ENCODE measurements around the gene CDK4. TPM values are rescaled to one million over a fixed set of nuclear protein-coding genes. Genes with fewer than 3 reads are reported as not detected.
"Not testable (repeated sequence)": the region's sequence is repeated elsewhere in the genome, so short reads cannot be mapped to it uniquely, and the experiment has no call there.

CDK4 gene
- total and polyA plus RNA-seq, 4 donors = 62.9 to 142 (median 127) TPM

GRCh38 chr12:57721846-57722608 is 30.1 kb downstream of the CDK4 start:
- WGBS (ENCODE audit: insufficient coverage) = 100% methylated on average over 8 of the region's 16 CpGs
- not testable (repeated sequence) for H3K27ac ChIP-seq (ENCODE audit: low read depth, low read length); H3K4me3 ChIP-seq (ENCODE audit: low read depth, low read length); DNase-seq (ENCODE audit: low read depth in 4 of 6, low spot score in 6 of 6); H3K9me3 ChIP-seq (ENCODE audit: control insufficient read depth, insufficient read depth, low read length)
- peaks cover 17% of the 10 kb centered on the region for H3K4me1 ChIP-seq (ENCODE audit: control insufficient read depth, insufficient read depth, low read length)
- H3K36me3 ChIP-seq (ENCODE audit: control insufficient read depth, insufficient read depth, low read length) = peaks cover 60% of the 10 kb centered on the region
- peaks cover 16% of the 10 kb centered on the region for H3K27me3 ChIP-seq (ENCODE audit: control insufficient read depth, insufficient read depth, low read length)

- no peak for DNase-seq (ENCODE audit: low read depth in 4 of 6, low spot score in 6 of 6)
- Histone ChIP-seq H3K36me3 (ENCODE audit: control insufficient read depth, insufficient read depth, low read length) (peaks cover 63% of the 10 kb centered on the region), H3K9me3 (ENCODE audit: control insufficient read depth, insufficient read depth, low read length) (no peaks in the 10 kb centered on the region), H3K27ac (ENCODE audit: low read depth, low read length) (no peak overlapping the region), H3K27me3 (ENCODE audit: control insufficient read depth, insufficient read depth, low read length) (peaks cover 8% of the 10 kb centered on the region), H3K4me3 (ENCODE audit: low read depth, low read length) (no peak overlapping the region), H3K4me1 (ENCODE audit: control insufficient read depth, insufficient read depth, low read length) (peaks cover 7% of the 10 kb centered on the region)
- 85% methylated on average over 4 of the region's 11 CpGs for WGBS (ENCODE audit: insufficient coverage)
These were observed 31.2 kb downstream of the CDK4 start for GRCh38 chr12:57720606-57721595.

GRCh38 chr12:57719777-57720605 is 32.1 kb downstream of the CDK4 start:
- Histone ChIP-seq H3K27ac (ENCODE audit: low read depth, low read length) (no peak overlapping the region), H3K9me3 (ENCODE audit: control insufficient read depth, insufficient read depth, low read length) (no peaks in the 10 kb centered on the region), H3K4me3 (ENCODE audit: low read depth, low read length) (no peak overlapping the region), H3K27me3 (ENCODE audit: control insufficient read depth, insufficient read depth, low read length) (peaks cover 5% of the 10 kb centered on the region), H3K36me3 (ENCODE audit: control insufficient read depth, insufficient read depth, low read length) (peaks cover 63% of the 10 kb centered on the region), H3K4me1 (ENCODE audit: control insufficient read depth, insufficient read depth, low read length) (no peaks in the 10 kb centered on the region)
- DNase-seq (ENCODE audit: low read depth in 4 of 6, low spot score in 6 of 6) = no peak
- WGBS (ENCODE audit: insufficient coverage) = 96% methylated on average over 15 of the region's 20 CpGs

- Histone ChIP-seq H3K4me1 (ENCODE audit: control insufficient read depth, insufficient read depth, low read length) (no peaks in the 10 kb centered on the region), H3K27ac (ENCODE audit: low read depth, low read length) (no peak overlapping the region), H3K9me3 (ENCODE audit: control insufficient read depth, insufficient read depth, low read length) (no peaks in the 10 kb centered on the region), H3K4me3 (ENCODE audit: low read depth, low read length) (no peak overlapping the region), H3K36me3 (ENCODE audit: control insufficient read depth, insufficient read depth, low read length) (peaks cover 71% of the 10 kb centered on the region), H3K27me3 (ENCODE audit: control insufficient read depth, insufficient read depth, low read length) (no peaks in the 10 kb centered on the region)
- no peak for DNase-seq (ENCODE audit: low read depth in 4 of 6, low spot score in 6 of 6)
- WGBS (ENCODE audit: insufficient coverage) = over 99% methylated on average over 12 of the region's 15 CpGs
These were observed 33.2 kb downstream of the CDK4 start for GRCh38 chr12:57718641-57719528.

- DNase-seq (ENCODE audit: low read depth in 4 of 6, low spot score in 6 of 6) = no peak
- no peaks in the 10 kb centered on the region for H3K27me3 ChIP-seq (ENCODE audit: control insufficient read depth, insufficient read depth, low read length)
- WGBS (ENCODE audit: insufficient coverage) = 96% methylated on average over 15 of the region's 22 CpGs
- H3K27ac ChIP-seq (ENCODE audit: low read depth, low read length) = no peak overlapping the region
- no peaks in the 10 kb centered on the region for H3K9me3 ChIP-seq (ENCODE audit: control insufficient read depth, insufficient read depth, low read length)
- H3K4me1 ChIP-seq (ENCODE audit: control insufficient read depth, insufficient read depth, low read length) = peaks cover 3% of the 10 kb centered on the region
- peaks cover 76% of the 10 kb centered on the region for H3K36me3 ChIP-seq (ENCODE audit: control insufficient read depth, insufficient read depth, low read length)
- no peak overlapping the region for H3K4me3 ChIP-seq (ENCODE audit: low read depth, low read length)
These were observed 34.1 kb downstream of the CDK4 start for GRCh38 chr12:57717846-57718640.

- Histone ChIP-seq H3K4me1 (ENCODE audit: control insufficient read depth, insufficient read depth, low read length) (peaks cover 3% of the 10 kb centered on the region), H3K27ac (ENCODE audit: low read depth, low read length) (no peak overlapping the region), H3K36me3 (ENCODE audit: control insufficient read depth, insufficient read depth, low read length) (peaks cover 76% of the 10 kb centered on the region), H3K9me3 (ENCODE audit: control insufficient read depth, insufficient read depth, low read length) (no peaks in the 10 kb centered on the region), H3K4me3 (ENCODE audit: low read depth, low read length) (no peak overlapping the region), H3K27me3 (ENCODE audit: control insufficient read depth, insufficient read depth, low read length) (no peaks in the 10 kb centered on the region)
- 100% methylated on average over 1 of the region's 5 CpGs for WGBS (ENCODE audit: insufficient coverage)
- no peak for DNase-seq (ENCODE audit: low read depth in 4 of 6, low spot score in 6 of 6)
These were observed 35.0 kb downstream of the CDK4 start for GRCh38 chr12:57717131-57717530.

- Histone ChIP-seq H3K9me3 (ENCODE audit: control insufficient read depth, insufficient read depth, low read length) (no peaks in the 10 kb centered on the region), H3K36me3 (ENCODE audit: control insufficient read depth, insufficient read depth, low read length) (peaks cover 68% of the 10 kb centered on the region), H3K4me1 (ENCODE audit: control insufficient read depth, insufficient read depth, low read length) (peaks cover 3% of the 10 kb centered on the region), H3K27ac (ENCODE audit: low read depth, low read length) (no peak overlapping the region), H3K4me3 (ENCODE audit: low read depth, low read length) (no peak overlapping the region), H3K27me3 (ENCODE audit: control insufficient read depth, insufficient read depth, low read length) (no peaks in the 10 kb centered on the region)
- 94% methylated on average over 2 of the region's 4 CpGs for WGBS (ENCODE audit: insufficient coverage)
- no peak for DNase-seq (ENCODE audit: low read depth in 4 of 6, low spot score in 6 of 6)
These were observed 35.8 kb downstream of the CDK4 start for GRCh38 chr12:57716305-57716704.

GRCh38 chr12:57715786-57716185 is 36.3 kb downstream of the CDK4 start:
- WGBS (ENCODE audit: insufficient coverage) = 94% methylated on average over 7 of the region's 12 CpGs
- no peaks in the 10 kb centered on the region for H3K27me3 ChIP-seq (ENCODE audit: control insufficient read depth, insufficient read depth, low read length)

More at GRCh38 chr12:57715786-57716185, 36.3 kb downstream of the CDK4 start:
- Histone ChIP-seq H3K4me3 (ENCODE audit: low read depth, low read length) (no peak overlapping the region), H3K27ac (ENCODE audit: low read depth, low read length) (no peak overlapping the region), H3K36me3 (ENCODE audit: control insufficient read depth, insufficient read depth, low read length) (peaks cover 63% of the 10 kb centered on the region), H3K9me3 (ENCODE audit: control insufficient read depth, insufficient read depth, low read length) (no peaks in the 10 kb centered on the region), H3K4me1 (ENCODE audit: control insufficient read depth, insufficient read depth, low read length) (peaks cover 3% of the 10 kb centered on the region)
- no peak for DNase-seq (ENCODE audit: low read depth in 4 of 6, low spot score in 6 of 6)

All from spinal cord (tissue), 10 donors.